NCI-H226 (cell line): ENCODE results near the gene ZNF507.

ENCODE experiments used
- DNase-seq: peaks from one replicate; pipeline ENCODE4 v3.0.0-alpha.2; 2015

ZNF507 gene

DNA sequence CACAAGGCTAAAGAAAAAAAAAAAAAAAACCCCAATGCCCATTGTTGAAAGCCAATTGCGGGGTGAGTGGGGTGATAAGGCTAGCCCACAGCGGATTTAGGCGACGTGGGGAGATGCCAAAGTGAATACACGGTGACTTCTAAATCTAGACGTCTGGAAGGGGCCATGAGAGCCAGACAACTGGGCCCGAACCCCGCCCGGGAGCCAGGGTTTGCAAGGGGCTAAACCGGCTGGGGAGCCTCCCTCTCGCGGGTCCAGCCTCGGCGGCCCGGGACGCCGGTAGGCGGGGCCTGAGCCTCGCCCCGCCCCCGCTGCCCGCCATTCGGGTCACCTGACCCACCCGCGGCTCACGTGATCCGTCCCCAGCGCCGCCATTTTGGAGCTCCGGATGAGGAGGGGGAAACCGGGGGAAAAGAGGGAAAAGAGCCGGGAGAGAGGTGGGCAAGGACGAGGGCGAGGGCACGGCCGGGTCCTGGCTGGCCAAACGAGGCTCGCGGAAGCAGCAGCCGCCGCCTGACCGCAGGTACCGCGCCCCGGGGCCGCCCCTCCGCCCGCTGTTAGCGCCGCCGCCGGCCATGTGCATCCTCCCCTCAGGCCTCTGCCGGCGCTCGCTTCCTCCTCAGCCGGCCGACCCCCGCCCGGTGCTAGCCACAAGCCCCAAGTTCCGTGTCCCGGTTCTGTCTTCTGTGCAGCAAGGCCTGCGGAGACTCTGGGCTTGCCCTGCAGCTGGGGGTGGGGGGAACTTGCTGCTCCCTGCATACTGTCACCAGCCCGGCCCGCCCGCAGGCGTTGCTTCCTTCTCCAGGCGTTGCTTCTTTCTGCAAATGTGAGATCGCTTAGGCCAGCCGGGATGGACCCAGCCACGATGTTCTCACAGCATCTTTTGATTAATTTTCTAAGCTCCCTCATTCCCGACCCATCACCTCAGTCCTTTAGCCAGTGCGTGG lies at the start of gene ZNF507:
ZNF507 (plus strand) TSS at position 350 of the 947 bp plus-strand sequence. CDS start 7,221 bp downstream, outside the sequence.
- peak; percentile 62 for DNase-seq

DNA sequence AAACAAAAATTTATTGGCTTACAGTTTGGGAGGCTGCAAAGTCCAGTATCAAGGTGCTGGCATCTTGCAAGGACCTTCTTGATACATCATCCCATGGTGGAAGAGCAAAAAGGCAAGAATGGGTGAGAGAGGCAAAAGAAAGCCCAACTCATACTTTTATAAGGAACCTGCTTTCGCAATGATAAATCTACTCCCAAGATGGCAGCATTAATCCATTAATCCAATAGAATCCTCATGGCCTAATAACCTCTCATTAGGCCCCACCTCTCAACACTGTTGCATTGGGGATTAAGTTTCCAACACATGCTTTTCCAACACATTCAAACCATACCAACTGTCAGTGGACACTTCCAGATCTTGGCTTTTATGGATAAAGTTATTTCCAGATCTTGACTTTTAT lies 48.7 kb upstream of the ZNF507 start:
- DNase-seq, result no peak

DNA sequence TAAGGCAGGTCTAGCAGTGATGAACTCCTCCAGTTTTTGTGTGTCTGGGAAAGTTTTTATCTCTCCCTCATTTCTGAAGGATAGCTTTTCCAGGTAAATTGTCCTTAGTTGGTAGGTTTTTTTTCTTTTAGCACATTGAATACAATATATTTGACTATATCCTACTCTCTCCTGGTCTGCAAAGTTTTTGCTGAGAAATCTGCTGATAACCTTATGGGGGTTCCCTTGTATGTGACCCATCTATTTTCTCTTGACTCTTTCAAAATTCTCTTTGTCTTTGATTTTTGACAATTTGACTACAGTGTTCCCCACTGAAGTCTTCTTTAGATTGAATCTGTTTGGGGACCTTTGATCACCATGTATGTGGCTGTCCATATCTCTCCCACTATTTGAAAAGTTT lies 42.6 kb upstream of the ZNF507 start:
- DNase-seq, result no peak

DNA sequence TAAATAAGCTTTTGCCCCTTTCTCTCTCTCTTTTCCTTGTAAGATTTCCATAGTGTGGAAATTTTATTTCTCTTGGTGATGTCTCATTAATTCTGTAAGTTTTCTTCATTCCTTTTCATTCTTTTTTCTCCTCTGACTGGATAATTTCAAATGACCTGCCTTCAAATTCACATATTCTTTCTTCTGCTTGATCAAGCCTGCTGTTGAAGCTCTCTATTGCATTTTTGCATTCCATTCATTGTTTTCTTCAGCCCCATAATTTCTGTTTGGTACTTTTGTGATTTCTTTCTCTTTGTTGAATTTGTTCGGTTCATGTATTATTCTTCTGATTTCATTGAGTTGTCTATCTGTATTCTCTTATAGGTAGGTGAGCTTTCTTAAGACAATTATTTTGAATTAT lies 42.2 kb upstream of the ZNF507 start:
- no peak for DNase-seq

DNA sequence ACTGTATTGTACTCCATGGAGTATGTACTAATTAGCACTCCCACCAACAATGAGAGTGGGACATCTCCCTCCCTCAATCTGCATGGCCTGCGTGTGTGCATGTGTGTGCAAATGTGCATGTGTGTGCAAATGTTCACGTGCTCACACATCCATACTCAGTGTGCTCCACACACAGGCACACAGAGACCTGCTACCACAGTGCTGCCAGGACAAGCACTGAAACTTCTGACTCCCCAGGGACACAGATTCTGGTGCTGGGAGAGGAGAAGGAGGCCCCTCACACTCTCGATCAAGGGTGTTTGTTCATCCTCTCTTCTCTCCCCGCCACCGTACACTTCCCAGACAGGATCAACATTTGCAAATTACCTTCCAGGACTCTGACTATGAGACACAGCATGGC lies 37.8 kb upstream of the ZNF507 start:
- DNase-seq, result no peak

DNA sequence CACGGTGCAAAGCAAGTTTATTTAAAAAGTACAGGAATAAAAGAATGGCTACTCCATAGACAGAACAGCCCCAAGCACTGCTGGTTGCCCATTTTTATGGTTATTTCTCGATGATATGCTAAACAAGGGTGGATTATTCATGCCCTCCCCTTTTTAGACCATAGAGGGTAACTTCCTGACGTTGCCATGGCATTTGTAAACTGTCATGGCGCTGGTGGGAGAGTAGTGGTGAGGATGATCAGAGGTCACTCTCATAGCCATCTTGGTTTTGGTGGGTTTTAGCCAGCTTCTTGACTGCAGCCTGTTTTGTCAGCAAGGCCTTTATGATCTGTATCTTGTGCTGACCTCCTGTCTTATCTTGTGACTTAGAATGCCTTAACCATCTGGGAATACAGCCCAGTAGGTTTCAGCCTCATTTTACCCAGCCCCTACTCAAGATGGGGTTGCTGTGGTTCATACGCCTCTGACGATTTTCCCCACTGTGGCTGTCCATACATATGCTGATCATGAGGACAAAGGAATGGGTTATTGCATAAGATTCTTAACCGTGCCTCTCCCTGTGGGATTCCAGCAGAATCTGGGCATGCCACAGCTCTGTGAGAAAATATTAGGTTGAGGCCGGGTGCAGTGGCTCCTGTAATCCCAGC lies 36.9 kb upstream of the ZNF507 start:
- DNase-seq, result no peak

DNA sequence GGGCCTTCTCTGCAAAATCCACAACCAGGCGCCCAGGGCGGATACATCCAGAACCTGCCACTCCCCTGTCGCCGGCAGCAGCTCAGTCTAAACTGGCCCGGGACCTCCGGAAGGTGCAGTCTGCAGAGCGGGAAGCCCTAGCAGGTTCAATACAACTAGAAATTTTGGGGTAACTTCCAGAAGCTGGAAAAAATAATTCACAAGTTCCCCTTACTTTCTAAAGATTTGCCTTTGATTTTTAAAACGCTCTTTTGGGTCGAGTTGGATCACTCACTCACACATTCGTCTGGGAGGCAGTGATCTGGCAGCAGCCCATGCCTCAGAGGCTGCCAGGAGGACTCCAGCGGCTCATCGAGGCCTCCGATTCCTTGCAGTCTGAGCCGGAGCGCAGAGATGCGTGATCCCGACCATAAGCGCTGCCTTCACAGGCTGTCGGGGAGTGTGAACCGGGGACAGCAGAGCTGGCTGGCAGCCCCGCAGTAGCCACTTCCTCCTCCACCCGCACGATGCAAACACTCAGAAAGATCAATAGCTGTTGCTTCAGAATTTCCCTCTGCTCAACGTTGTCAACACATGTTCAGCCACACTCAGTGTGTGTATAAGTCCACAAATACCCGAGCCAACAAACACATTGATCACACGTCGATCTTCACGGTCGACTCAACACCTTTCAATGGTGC lies 35.6 kb upstream of the ZNF507 start:
- DNase-seq, result no peak

DNA sequence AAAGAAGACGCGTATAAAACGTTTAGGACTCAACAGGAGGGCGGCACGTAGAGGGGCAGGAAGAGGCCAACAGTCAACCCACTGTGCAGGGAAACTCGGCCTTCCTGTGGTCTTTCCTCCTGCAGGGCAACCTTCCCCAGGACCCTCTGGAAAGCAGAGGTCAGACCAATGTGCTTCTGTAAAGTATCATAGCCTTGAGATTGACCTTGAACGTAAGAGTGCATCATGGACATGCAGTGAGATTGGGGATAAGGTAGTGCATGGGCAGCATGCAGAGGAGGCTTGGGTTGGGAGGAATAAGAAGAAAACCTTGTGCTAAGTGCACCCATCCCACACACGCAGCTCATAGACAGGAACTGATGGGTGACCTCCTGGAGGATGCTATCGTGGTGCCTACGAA lies 34.0 kb upstream of the ZNF507 start:
- no peak for DNase-seq

DNA sequence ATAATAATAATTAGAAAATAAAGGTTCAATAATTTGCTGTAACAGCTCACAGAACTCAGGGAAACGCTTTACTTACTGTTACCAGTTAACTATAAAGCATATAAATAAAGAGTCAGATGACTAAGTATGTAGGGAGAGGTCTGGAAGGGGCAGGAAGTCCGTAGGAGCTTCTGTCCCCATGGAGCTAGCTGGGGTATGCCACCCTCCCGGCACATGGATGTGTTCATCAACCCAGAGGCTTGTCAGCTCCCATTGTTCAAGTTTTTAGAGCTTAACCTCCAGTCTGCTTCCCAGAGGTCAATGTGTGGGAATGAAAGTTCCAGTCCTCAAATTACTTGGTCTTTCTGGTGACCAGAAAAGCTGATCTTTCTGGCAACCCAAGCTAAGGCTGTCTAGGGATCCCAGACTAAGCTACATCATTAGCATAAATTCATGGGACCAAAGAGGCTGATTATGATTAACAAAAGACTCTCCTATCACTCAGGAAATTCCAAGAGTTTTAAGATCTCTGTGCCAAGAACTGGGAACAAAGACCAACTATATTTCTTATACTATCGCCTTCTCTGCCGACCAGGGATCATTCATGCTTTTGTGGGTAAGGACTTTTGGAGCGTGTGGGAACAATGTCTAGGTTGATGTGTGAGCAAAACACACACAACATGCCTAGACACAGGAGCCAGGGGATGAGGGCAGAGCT lies 31.7 kb upstream of the ZNF507 start:
- no peak for DNase-seq

DNA sequence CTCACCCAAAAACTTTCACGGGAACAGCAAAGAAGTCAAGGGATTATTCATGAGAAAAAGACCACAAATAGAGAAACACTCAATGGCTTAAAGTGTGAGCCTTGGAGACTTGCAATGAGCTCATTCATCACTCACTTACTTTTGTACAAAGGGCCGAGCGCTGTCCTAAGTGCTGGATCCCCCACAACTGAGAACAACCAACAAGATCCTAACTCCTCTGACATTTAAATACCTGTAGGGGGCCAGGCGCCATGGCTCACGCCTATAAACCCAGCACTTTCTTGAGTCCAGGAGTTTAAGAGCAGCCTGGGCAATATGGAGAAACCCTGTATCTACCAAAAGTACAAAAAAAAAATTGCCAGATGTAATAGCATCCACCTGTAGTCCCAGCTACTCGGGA lies 29.4 kb upstream of the ZNF507 start:
- DNase-seq, result no peak

DNA sequence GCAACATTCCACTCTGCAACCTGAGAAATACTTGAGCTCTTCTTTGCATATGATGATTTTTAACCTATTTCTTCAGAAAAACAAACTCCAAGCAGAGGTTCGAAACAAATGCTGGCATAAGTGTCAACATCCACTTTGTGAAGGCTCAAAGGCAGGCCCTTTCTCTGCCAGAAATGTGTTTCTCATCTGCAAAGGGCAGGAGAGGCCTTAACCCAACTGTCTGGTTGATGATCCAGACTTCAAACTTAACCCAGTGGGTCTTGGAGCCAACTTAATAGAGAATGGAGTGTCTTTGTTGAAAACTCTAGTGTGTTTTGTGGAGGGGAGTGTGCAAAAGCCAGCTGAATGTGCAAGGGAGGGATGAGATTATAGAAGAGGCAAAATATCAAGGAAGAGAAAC lies 28.3 kb upstream of the ZNF507 start:
- DNase-seq, result no peak

DNA sequence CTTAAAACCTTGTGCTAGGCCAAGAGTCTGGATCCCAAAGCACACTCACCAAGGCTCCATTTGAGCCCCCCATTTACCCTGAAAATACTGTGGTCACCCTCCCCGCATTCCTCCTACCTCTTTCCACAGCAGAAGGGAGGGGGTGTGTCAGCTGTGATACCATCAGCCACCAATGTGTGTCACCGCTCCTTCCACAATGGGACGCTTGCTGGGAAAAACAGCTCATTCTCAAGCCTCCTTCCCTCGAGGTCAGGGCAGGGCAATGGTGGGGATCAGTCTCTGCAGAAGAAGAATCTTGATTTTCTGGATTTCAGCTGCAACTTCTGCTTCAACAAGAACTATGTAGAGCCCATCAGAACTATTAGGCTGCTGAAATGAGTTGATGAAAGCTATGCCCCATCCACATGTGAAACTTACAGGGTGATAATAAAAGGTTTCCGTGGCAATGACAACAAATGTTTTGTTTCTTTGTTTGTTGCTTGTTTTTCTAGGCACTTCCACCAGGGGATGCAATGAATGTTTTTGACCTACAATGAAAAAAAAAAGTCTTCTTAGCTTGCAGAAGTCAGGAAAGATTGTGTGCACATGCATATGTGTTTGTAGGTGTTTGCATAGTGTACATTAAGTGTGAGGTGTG lies 26.4 kb upstream of the ZNF507 start:
- DNase-seq, result no peak

DNA sequence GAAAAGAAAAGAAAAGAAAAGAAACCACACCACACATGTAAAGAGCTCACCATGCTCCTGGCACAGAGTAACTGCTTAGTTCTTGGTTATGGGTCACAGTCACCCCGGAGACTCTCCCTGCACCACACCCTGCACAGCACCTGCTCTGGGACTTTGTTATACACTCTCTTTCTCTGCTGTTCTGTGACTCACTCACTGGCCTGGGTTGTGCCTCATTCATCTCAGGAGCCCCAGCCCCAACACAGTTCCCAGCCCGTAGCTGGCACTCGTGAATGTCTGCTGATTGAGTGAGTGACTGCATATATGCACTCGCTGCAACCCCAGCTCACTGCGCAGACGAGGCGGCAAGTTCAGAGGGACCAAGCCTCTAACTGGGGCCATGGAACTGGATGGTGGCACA lies 22.9 kb upstream of the ZNF507 start:
- DNase-seq, result no peak

DNA sequence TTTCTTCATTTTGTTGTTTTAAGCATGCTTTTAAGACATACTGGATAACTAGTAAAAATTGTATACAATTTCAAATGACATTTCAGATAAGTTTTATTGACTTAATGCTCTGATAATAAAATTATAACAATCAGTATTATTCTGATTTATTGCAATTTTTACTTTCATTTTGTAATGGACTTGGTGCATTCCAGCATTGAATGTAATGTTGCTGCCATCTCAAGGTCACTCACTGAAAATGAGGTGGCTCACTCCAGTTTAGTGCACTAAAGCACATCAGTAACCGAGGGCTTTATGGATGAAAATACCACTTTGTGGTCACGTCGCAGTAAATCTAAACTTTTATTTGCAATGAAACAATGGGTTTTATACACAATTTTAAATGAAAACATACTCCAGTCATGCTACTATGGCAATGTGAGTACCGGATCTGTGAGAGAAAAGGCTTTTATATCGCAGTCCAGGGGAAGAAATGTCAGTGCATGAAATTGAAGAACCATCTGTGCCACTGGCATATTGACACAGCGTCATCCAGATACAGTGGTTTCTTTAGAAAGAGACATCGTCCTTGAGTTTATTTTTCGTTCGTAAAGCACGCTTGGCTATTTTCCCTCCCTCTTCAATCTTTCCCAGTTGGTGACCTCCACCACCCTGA lies 20.7 kb upstream of the ZNF507 start:
- no peak for DNase-seq

DNA sequence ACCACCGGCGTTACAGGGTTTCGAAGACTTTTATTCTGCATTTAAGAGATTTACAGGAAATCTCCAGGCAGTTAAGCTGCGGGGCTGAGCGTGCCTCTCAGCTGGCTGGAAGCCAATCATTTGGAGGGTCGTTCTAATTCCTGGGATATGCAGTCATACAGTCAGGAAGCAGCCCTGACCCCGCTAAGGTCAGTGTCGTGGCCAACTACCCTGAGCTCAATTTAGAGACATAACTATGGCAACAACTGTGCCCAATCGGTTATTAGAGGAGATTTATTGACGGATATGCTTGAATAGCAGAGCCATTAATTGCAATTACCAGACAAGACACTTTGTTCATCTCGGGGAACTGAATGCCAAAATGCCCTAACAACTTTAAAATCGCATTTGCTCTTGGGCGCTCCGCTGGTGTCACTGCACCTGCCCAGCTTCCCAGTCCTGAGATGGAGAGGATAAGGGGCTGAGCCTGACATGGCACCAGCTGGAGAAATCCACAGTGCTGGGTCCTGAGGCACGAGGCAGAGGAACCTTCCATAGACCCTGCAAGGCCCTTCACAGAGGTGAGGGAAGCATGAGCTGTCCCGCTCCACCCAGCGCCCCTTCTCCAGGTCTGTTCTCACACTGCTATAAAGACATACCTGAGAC lies 15.1 kb upstream of the ZNF507 start:
- DNase-seq, result no peak

DNA sequence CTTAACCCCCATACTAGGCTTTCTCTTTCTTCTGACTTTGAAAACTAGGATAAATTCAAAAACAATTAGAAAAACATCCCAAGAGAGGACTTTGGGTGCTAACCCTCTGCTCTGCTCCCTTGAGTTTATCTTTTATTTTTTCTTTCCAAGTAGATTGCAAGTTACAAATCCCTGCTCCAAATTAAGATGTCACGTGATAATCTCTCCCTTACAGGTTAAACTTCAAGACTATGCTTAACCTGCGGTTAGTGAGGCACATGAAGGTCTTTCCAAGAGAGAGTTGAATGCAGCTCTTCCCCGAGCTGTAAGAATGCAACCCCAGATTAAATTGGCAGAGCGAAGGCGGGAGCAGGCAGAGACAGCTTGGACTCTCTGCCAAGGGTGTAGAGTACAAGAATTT lies 12.2 kb upstream of the ZNF507 start:
- DNase-seq, result no peak

DNA sequence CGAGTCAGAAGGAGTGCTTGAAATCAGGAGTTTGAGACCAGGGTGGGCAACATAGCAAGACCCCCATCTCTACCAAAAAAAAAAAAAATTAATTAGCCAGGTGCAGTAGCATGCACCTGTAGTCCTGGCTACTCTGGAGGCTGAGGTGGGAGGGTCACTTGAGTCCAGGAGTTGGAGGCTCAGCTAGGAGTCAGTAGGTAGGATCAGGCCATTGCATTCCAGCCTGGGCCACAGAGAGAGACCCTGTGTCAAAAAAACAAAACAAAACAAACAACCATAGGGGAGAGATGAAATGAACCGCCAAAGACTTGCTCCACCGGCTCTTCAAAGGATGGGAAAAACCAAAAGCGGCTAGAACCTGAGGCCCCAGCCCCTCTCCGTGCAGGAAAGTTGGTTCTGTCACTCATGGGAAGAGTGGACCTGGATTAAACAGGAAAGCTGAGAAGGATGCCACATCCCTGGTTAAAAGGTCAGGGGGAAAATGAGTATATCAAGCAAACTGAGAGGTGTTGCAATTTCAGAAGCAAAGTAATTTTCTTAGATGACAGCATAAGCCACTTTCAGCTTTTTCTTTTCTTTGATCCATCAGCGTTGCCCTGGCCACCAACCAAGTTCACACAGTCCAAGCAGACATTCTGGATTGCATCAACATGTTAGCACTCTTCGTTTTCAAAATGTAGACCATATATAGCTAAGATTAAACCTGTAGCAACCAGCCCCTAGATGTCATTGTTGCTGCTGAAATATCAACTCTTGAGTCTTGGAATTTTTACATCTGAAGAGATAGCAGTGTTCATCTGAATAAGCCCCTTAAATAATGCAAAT lies 8.9 kb upstream of the ZNF507 start:
- DNase-seq, result no peak

DNA sequence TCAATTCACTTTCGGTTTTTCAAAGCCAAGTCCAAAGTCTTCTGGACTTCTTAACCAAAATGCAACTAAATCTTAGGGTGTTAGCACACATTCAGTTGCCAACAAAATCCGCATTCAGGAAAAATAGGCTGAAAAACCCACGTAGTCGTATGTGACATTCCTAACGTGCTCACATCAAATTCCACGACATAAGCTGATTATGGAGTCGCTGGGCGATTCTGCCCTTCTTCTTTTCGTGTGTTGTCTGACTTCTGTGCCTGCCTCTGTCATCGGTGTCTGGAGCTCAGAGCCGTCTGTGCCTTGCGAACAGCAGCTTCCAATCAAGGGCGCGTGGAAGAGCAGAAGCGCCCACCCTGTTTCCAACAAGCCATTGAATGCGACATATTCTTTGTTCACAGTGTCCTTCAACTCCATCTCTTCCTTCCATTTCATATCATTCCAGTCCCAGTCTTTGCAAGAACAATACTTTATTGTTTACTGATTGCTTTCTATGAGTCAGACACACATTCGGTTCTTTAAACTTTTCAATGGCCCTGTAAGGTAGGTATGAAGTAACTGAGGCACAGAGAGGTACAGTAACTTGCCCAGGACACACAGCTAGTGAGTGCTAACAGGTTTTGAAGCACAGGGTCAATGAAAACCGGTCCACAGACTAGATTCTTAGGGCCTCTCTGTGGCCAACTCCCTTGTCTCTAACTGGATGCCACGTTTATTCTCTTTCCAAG lies 8.2 kb upstream of the ZNF507 start:
- DNase-seq, result no peak

DNA sequence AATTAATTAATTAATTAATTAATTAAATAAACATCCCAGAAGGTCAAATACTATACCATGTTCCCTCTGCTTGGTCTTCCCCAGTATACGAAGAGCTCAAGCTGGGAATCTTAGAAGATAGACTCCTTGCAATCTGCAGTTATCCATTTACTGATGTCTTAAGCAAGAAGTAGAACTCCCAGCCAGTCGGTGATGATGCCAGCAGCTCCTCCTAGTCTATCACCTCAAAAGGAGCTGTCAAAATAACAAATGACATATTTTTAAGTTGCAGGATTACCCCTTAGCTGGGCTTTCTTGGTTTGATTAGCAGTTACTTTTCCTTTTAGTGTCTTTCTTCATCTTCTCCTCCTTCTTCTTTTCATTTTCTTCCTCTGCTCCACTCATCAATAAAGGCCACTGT lies 6.0 kb upstream of the ZNF507 start:
- DNase-seq, result no peak
